B cell (primary cell): ENCODE data around the gene MAP3K6. TPM values are rescaled to one million over a fixed set of nuclear protein-coding genes. Genes with fewer than 3 reads are reported as not detected.

Source experiments
- ATAC-seq: fragments of 200-7000 bp; cut with Tn5 transposase; one replicate; pipeline ENCODE4 v1.10.0; 2021; ENCODE audit warnings: low read depth, mild to moderate bottlenecking, moderate number of reproducible peaks, moderate library complexity
- CTCF ChIA-PET: fragments of 350-600 bp; sonication (Branson Sonifier 250); formaldehyde crosslinking; loops from one replicate; lab custom pipeline; 2021; ENCODE audit warnings: antibody characterized with exemption, inconsistent platforms; lab: Charles Lee
- POLR2A ChIA-PET: fragments of 350-600 bp; sonication (Branson Sonifier 250); formaldehyde crosslinking; loops from one replicate; lab custom pipeline; 2021; ENCODE audit warnings: antibody characterized with exemption; lab: Charles Lee
- DNase-seq: peaks from one replicate; pipeline ENCODE4 v3.0.0; 2013
- H2AFZ ChIP-seq: 2 replicates; pipeline ENCODE4 v1.6.1; 2012; ENCODE audit warnings: mild to moderate bottlenecking, low read depth, low read length; ENCODE audit not compliant: insufficient read depth, poor library complexity, severe bottlenecking
- H3K27ac ChIP-seq, 2 donors: 1 replicate in 1 of 2; 2 replicates in 1 of 2; pipeline ENCODE4 v1.5.1; 2012 to 2013; ENCODE audit warnings: low read length in 2 of 2, mild to moderate bottlenecking in 2 of 2, moderate library complexity in 1 of 2
- H3K27me3 ChIP-seq, 4 experiments: fragments of 200-600 bp in 1 of 4; sonication (generic) in 1 of 4; replicated peaks in 1 of 4; 1 replicate in 2 of 4; 2 replicates in 2 of 4; pipeline versions ENCODE4 v1.6.1 to v1.7.0; 2013 to 2016; ENCODE audit warnings: low read length in 3 of 4, mild to moderate bottlenecking in 2 of 4, mixed read lengths in 1 of 4, moderate library complexity in 1 of 4; ENCODE audit not compliant: insufficient read depth in 4 of 4, control insufficient read depth in 3 of 4; ENCODE audit errors: control extremely low read depth in 1 of 4
- H3K36me3 ChIP-seq, 2 experiments: replicated peaks in 1 of 2; 1 replicate in 1 of 2; 2 replicates in 1 of 2; pipeline versions ENCODE4 v1.6.1 to v1.7.1; 2013; ENCODE audit warnings: low read length in 1 of 2; ENCODE audit not compliant: insufficient read depth in 2 of 2, control insufficient read depth in 1 of 2; ENCODE audit errors: control extremely low read depth in 1 of 2, extremely low read depth in 1 of 2
- H3K4me1 ChIP-seq, 2 donors: fragments of 200-600 bp in 1 of 2; sonication (generic) in 1 of 2; 1 replicate in 1 of 2; 2 replicates in 1 of 2; pipeline versions ENCODE4 v1.5.1 to v1.6.1; 2013 to 2017; ENCODE audit warnings: low read length in 2 of 2; ENCODE audit not compliant: control insufficient read depth in 2 of 2, insufficient read depth in 2 of 2
- H3K4me2 ChIP-seq: replicated peaks from 2 replicates; pipeline ENCODE3; 2012; ENCODE audit warnings: mild to moderate bottlenecking, low read depth, low read length; ENCODE audit not compliant: poor library complexity, severe bottlenecking
- H3K4me3 ChIP-seq, 5 experiments: fragments of 200-600 bp in 1 of 5; sonication (generic) in 1 of 5; 1 replicate in 3 of 5; 2 replicates in 2 of 5; pipeline versions ENCODE4 v1.5.1 to v1.7.0; 2011 to 2016; ENCODE audit warnings: low read length in 4 of 5, mild to moderate bottlenecking in 4 of 5, low read depth in 2 of 5, control low read depth in 1 of 5, moderate library complexity in 1 of 5; ENCODE audit not compliant: insufficient read depth in 1 of 5; ENCODE audit errors: control extremely low read depth in 1 of 5, extremely low read depth in 1 of 5
- H3K79me2 ChIP-seq: fragments of 200-600 bp; sonication (generic); one replicate; pipeline ENCODE4 v1.6.0; 2016; ENCODE audit warnings: low read length; ENCODE audit not compliant: control insufficient read depth, insufficient read depth
- H3K9ac ChIP-seq: fragments of 200-600 bp; sonication (generic); 2 replicates; pipeline ENCODE4 v1.6.1; 2017; ENCODE audit warnings: mild to moderate bottlenecking, low read length, moderate library complexity
- H3K9me3 ChIP-seq, 3 donors: one replicate each; pipeline versions ENCODE4 v1.6.1 to v1.7.1; 2013; ENCODE audit warnings: low read length in 2 of 3; ENCODE audit not compliant: control insufficient read depth in 2 of 3, insufficient read depth in 1 of 3; ENCODE audit errors: control extremely low read depth in 1 of 3
- H4K20me1 ChIP-seq: 2 replicates; pipeline ENCODE4 v1.6.0; 2012; ENCODE audit warnings: mild to moderate bottlenecking, low read length; ENCODE audit not compliant: insufficient read depth, control insufficient read depth, poor library complexity, severe bottlenecking
- H3K27ac Mint-ChIP-seq: one replicate; pipeline ENCODE4 v1.8.0; 2021; ENCODE audit warnings: mixed read lengths
- H3K27me3 Mint-ChIP-seq: one replicate; pipeline ENCODE4 v1.8.0; 2021; ENCODE audit warnings: mixed read lengths
- H3K4me1 Mint-ChIP-seq: one replicate; pipeline ENCODE4 v1.8.0; 2021; ENCODE audit warnings: mixed read lengths
- H3K4me3 Mint-ChIP-seq: one replicate; pipeline ENCODE4 v1.8.0; 2021; ENCODE audit warnings: mixed read lengths
- H3K9me3 Mint-ChIP-seq: one replicate; pipeline ENCODE4 v1.8.0; 2022; ENCODE audit warnings: mixed read lengths; ENCODE audit not compliant: insufficient read depth
- CTCF ChIP-seq: fragments of 200-600 bp; IDR thresholded peaks from one replicate; pipeline ENCODE4 v1.8.0; 2022; ENCODE audit warnings: antibody characterized with exemption, mild to moderate bottlenecking
- EZH2 ChIP-seq: IDR thresholded peaks from 2 replicates; pipeline ENCODE4 v1.6.1; 2012; ENCODE audit warnings: borderline replicate concordance, low read depth, mild to moderate bottlenecking, moderate library complexity, low read length; ENCODE audit not compliant: insufficient read depth, poor library complexity, severe bottlenecking
- WGBS: methylation state at CpG from one replicate; pipeline ENCODE4 v1.1.5; 2013; ENCODE audit warnings: missing lambda C conversion rate; ENCODE audit not compliant: insufficient coverage; 5-methylcytosine and 5-hydroxymethylcytosine counted together
- intact Hi-C: fragments of 100-400 bp; cut with micrococcal nuclease; formaldehyde crosslinking; loops from one replicate; pipeline ENCODE4 v1.10.0; 2022
- polyA plus RNA-seq: library from polyadenylated mRNA; depleted of rRNA; stranded (reverse); fragments of >200 nt; gene quantifications from 2 replicates; pipeline ENCODE4 v1.2.3, GENCODE V29; 2012
- total RNA-seq, 2 donors: library from RNA; stranded (reverse); fragments of 120-200 nt in 1 of 2; gene quantifications; 1 replicate in 1 of 2; 2 replicates in 1 of 2; pipeline versions ENCODE4 v1.2.3 to v1.2.4, GENCODE V29; 2013 to 2022

The MAP3K6 gene
- total and polyA plus RNA-seq, 2 donors (not counting 1 experiment from before 2014, with no cell fraction given) = 9.4 to 11.0 TPM

GRCh38 chr1:27331426-27331825 is 35.3 kb downstream of the MAP3K6 start:
- Histone ChIP-seq H3K4me2 (no peak overlapping the region), H3K27me3 (no peaks in the 10 kb centered on the region), H3K9ac (no peak overlapping the region), H3K4me1 (peaks cover 11 to 24% of the 10 kb centered on the region in 2 donors), H3K79me2 (peaks cover 82% of the 10 kb centered on the region), H3K27ac (no peak overlapping the region), H2AFZ (no peak overlapping the region), H4K20me1 (peaks cover 56% of the 10 kb centered on the region), H3K36me3 (peaks cover 0 to 84% of the 10 kb centered on the region in 2 experiments), H3K9me3 (peaks cover 0 to 4% (median 0%) of the 10 kb centered on the region in 3 donors), H3K4me3 (no peak overlapping the region)
- no peak overlapping the region for H3K4me3 Mint-ChIP-seq
- no peak for ATAC-seq
- intact Hi-C loops = no loop called here
- no peak overlapping the region for H3K27ac Mint-ChIP-seq
- no peak for DNase-seq
- CTCF ChIA-PET = interaction anchor here (2.1 to 7.2 kb wide), 7 partner anchors 10 to 58 kb away, joined by 8 to 96 read pairs (median 13); partner anchors contain the start of genes GPR3, MAP3K6 and SYTL1
- TF ChIP-seq CTCF (no peak), EZH2 (no peak)
- POLR2A ChIA-PET = no interaction called here
- H3K4me1 Mint-ChIP-seq = peaks cover 45% of the 10 kb centered on the region
- H3K27me3 Mint-ChIP-seq = no peaks in the 10 kb centered on the region
- WGBS = 100% methylated on average over 2 of the region's 3 CpGs
- no peaks in the 10 kb centered on the region for H3K9me3 Mint-ChIP-seq

GRCh38 chr1:27330786-27331185 is 36.0 kb downstream of the MAP3K6 start:
- ChIA-PET POLR2A (no interaction called here), CTCF (interaction anchor here (1.0 to 7.2 kb wide), 2 partner anchors 34 to 58 kb away, joined by 3 to 96 read pairs; partner anchors contain the start of gene GPR3)
- Histone ChIP-seq H3K36me3 (peaks cover 0 to 82% of the 10 kb centered on the region in 2 experiments), H3K4me3 (no peak overlapping the region), H3K9ac (no peak overlapping the region), H3K27me3 (no peaks in the 10 kb centered on the region), H2AFZ (no peak overlapping the region), H4K20me1 (peaks cover 56% of the 10 kb centered on the region), H3K4me2 (no peak overlapping the region), H3K4me1 (peaks cover 11 to 24% of the 10 kb centered on the region in 2 donors), H3K79me2 (peaks cover 86% of the 10 kb centered on the region), H3K9me3 (peaks cover 0 to 4% (median 0%) of the 10 kb centered on the region in 3 donors), H3K27ac (no peak overlapping the region)
- no peak overlapping the region for H3K4me3 Mint-ChIP-seq
- no peaks in the 10 kb centered on the region for H3K9me3 Mint-ChIP-seq
- no peak for ATAC-seq
- no peak for DNase-seq
- no peaks in the 10 kb centered on the region for H3K27me3 Mint-ChIP-seq
- no peak overlapping the region for H3K27ac Mint-ChIP-seq
- intact Hi-C loops = no loop called here
- 96% methylated on average over 7 of the region's 8 CpGs for WGBS
- H3K4me1 Mint-ChIP-seq = peaks cover 51% of the 10 kb centered on the region
- TF ChIP-seq EZH2 = no peak
- no peak for TF ChIP-seq CTCF
